Brain microvascular endothelial cell (primary cell): ENCODE data around the gene CSF2RB.

Source experiments
- DNase-seq: peaks from one replicate; pipeline ENCODE4 v3.0.0-alpha.2; 2020
- H3K27ac ChIP-seq: fragments of 250-450 bp; sonication (Bioruptor Pico); 2 replicates; pipeline ENCODE4 v1.5.1; 2020; ENCODE audit warnings: mild to moderate bottlenecking, moderate library complexity
- H3K27me3 ChIP-seq: fragments of 250-450 bp; sonication (Bioruptor Pico); replicated peaks from 2 replicates; pipeline ENCODE4 v1.5.1; 2020; ENCODE audit warnings: mild to moderate bottlenecking
- H3K36me3 ChIP-seq: fragments of 250-450 bp; sonication (Bioruptor Pico); replicated peaks from 2 replicates; pipeline ENCODE4 v1.5.1; 2020; ENCODE audit warnings: mild to moderate bottlenecking
- H3K4me3 ChIP-seq: 2 replicates; pipeline ENCODE4 v1.5.1; 2011; ENCODE audit warnings: low read depth, mild to moderate bottlenecking, control low read depth, low read length, moderate library complexity
- in situ Hi-C: cut with HindIII; loops from 2 replicates; pipeline ENCODE4 v1.10.0; 2017; ENCODE audit warnings: low sequenced_read_pairs, low pct_ligation_motif_present
- TF ChIP-seq, protein P1 (sequence below): IDR thresholded peaks from 2 replicates; pipeline ENCODE4 v1.5.1; 2011; ENCODE audit warnings: low read depth, mild to moderate bottlenecking, moderate library complexity, low read length, control low read depth, inconsistent platforms; ENCODE audit errors: missing control alignments

The CSF2RB gene

DNA sequence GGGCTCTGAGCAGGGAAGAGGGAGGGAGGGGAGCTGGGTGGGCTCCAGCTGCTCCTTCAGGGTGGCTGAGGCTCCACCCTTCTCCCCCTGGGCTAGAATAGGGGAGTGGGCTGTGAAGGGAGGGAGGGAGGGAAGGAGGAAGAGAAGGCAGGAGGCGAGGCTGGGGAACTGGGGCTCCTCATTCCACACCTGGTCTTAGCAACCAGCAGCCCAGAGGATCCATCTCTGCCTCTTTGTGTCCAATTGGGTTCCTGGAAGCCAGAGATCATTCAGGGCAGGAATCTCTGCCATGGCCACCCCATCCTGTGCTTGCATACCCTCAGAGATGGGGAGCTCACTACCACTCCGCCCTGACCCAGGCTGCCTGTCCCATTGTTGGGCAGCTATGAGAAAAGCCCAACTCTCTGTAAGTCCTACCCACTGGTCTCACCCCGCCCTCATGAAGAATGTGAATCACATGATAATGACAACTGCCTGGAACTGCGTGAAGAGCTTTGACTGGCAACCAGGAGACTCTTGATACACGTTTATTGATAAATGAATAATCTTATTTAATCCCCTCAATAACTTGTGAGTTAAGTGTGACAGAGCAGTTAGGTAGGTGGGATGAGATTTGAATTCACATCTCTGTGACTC, 44.8 kb upstream of the CSF2RB start:
- in situ Hi-C loops = no loop called here
- H3K27me3 ChIP-seq = no peaks in the 10 kb centered on the region
- no peak overlapping the region for H3K27ac ChIP-seq
- no peaks in the 10 kb centered on the region for H3K36me3 ChIP-seq
- no peak overlapping the region for H3K4me3 ChIP-seq
- TF ChIP-seq, protein P1, sequence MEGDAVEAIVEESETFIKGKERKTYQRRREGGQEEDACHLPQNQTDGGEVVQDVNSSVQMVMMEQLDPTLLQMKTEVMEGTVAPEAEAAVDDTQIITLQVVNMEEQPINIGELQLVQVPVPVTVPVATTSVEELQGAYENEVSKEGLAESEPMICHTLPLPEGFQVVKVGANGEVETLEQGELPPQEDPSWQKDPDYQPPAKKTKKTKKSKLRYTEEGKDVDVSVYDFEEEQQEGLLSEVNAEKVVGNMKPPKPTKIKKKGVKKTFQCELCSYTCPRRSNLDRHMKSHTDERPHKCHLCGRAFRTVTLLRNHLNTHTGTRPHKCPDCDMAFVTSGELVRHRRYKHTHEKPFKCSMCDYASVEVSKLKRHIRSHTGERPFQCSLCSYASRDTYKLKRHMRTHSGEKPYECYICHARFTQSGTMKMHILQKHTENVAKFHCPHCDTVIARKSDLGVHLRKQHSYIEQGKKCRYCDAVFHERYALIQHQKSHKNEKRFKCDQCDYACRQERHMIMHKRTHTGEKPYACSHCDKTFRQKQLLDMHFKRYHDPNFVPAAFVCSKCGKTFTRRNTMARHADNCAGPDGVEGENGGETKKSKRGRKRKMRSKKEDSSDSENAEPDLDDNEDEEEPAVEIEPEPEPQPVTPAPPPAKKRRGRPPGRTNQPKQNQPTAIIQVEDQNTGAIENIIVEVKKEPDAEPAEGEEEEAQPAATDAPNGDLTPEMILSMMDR = no peak
- DNase-seq = no peak

DNA sequence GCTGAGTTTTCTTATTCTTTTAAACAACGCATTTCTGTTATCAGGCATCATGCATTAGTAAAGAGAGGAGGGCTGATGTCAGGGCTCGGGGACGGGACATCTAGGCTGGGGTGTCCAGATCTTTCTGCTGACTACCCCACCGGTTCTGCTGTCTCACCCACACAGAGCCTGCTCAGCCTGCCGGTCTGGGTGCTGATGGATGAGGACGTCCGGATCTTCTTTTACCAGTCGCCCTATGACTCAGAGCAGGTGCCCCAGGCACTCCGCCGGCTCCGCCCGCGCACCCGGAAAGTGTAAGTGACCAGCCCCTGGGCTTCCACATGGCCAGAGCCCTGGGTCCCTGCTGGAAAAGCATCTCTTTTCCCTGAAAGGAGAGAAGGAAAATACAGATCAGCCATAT, 43.2 kb upstream of the CSF2RB start:
- DNase-seq = no peak
- TF ChIP-seq, protein P1 = no peak
- Histone ChIP-seq H3K27me3 (no peaks in the 10 kb centered on the region), H3K4me3 (no peak overlapping the region), H3K27ac (no peak overlapping the region), H3K36me3 (no peaks in the 10 kb centered on the region)
- in situ Hi-C loops = no loop called here

DNA sequence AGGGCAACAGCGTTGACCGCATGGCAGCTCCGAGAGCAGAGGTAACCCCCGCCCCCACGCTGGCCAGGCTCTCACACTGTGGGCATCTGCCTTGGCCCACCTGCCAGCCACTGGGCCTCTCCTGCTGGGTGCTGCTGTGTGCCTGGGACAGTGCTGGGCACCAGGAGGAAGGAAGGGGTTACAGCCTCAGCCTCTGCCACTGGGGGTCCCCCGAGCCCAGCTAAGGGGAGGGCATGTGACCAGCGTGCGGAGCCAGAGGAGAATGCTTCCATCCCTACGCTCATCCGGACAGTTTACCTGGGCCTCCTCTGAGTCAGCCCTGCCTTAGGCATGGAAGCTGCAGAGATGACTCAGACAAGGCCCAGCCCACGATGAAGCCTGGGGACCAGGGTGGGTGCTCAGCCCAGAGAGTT, 41.8 kb upstream of the CSF2RB start:
- Histone ChIP-seq H3K27ac (no peak overlapping the region), H3K4me3 (no peak overlapping the region), H3K36me3 (no peaks in the 10 kb centered on the region), H3K27me3 (no peaks in the 10 kb centered on the region)
- DNase-seq = no peak
- TF ChIP-seq, protein P1 = no peak
- in situ Hi-C loops = no loop called here

DNA sequence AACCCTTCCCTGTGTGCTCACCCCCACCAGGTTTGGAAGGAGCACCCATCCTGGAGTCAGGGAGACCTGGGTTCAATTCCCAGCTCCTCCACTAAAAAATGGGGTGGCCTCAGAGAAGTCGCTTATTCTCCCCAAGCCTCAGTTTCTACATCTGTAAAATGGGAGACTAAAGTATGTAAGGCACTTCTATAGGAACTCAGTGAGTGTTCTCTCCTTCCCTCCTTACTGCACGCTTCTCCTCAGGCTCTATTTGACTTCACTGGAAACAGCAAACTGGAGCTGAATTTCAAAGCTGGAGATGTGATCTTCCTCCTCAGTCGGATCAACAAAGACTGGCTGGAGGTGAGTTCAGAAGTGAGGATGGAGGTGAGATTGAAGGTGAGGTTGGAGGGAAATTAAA, 41.3 kb upstream of the CSF2RB start:
- TF ChIP-seq, protein P1 = no peak
- Histone ChIP-seq H3K27ac (no peak overlapping the region), H3K4me3 (no peak overlapping the region), H3K36me3 (no peaks in the 10 kb centered on the region), H3K27me3 (no peaks in the 10 kb centered on the region)
- no peak for DNase-seq
- in situ Hi-C loops = no loop called here

DNA sequence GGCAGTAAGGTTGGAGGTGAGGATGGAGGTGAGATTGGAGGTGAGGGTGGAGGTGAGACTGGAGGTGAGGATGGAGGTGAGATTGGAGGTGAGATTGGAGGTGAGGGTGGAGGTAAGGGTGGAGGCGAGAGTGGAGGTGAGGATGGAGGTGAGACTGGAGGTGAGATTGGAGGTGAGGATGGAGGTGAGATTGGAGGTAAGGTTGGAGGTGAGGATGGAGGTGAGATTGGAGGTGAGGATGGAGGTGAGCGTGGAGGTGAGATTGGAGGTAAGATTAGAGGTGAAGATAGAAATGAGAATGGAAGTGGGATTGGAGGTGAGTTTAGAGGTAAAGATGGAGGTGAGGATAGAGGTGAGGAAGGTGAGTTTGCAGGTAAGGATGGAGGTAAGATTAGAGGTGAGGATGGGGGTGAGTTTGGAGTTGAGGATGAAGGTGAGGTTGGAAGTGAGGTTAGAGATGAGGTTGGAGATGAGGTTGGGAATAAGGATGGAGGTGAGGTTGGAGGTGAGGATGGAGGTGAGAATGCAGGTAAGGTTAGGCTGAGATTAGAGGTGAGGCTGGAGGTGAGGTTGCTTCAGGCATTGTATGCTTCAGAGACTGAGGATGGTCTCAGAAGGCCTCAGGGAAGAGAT, 40.4 kb upstream of the CSF2RB start:
- no peak overlapping the region for H3K4me3 ChIP-seq
- TF ChIP-seq, protein P1 = no peak
- DNase-seq = no peak
- no peak overlapping the region for H3K27ac ChIP-seq
- H3K27me3 ChIP-seq = no peaks in the 10 kb centered on the region
- in situ Hi-C loops = no loop called here
- H3K36me3 ChIP-seq = no peaks in the 10 kb centered on the region
